HepG2 (cell line): Measurements from ENCODE around the gene SLC28A1. TPM values are rescaled to one million over a fixed set of nuclear protein-coding genes. Genes with fewer than 3 reads are reported as not detected.
A peak's percentile ranks its signal among the peaks of the same experiment; 100 is the strongest.

Experiments
- CBFB ChIP-seq: sonication (generic); formaldehyde crosslinking; IDR thresholded peaks from 2 replicates; pipeline ENCODE4 v1.4.0; 2020; ENCODE audit warnings: missing genetic modification reagents
- CBX5 ChIP-seq: sonication (generic); formaldehyde crosslinking; IDR thresholded peaks from 2 replicates; pipeline ENCODE4 v1.4.0; 2020; ENCODE audit warnings: missing genetic modification reagents, borderline replicate concordance
- CCDC6 ChIP-seq: sonication (generic); formaldehyde crosslinking; IDR thresholded peaks from 2 replicates; pipeline ENCODE4 v1.8.1; 2022; ENCODE audit warnings: mild to moderate bottlenecking, missing genetic modification reagents, moderate library complexity
- CEBPG ChIP-seq: IDR thresholded peaks from 2 replicates; pipeline ENCODE4 v1.6.1; 2016
- CREM ChIP-seq, 2 experiments: sonication (generic) in 1 of 2; formaldehyde crosslinking in 1 of 2; IDR thresholded peaks; 2 replicates each; pipeline versions ENCODE4 v1.4.0 to v1.6.1; 2016 to 2020; ENCODE audit warnings: antibody characterized with exemption in 1 of 2, mild to moderate bottlenecking in 1 of 2, missing genetic modification reagents in 1 of 2
- DNMT3B ChIP-seq: conservative IDR thresholded peaks from 2 replicates; pipeline ENCODE4 v1.6.1; 2016; ENCODE audit warnings: missing biosample characterization, control low read depth
- KDM6A ChIP-seq: IDR thresholded peaks from 2 replicates; pipeline ENCODE4 v1.6.1; 2016; ENCODE audit warnings: low read depth
- KLF6 ChIP-seq: IDR thresholded peaks from 2 replicates; pipeline ENCODE4 v1.8.0; 2016; ENCODE audit warnings: missing biosample characterization, missing genetic modification reagents
- MAFG ChIP-seq: sonication (generic); formaldehyde crosslinking; IDR thresholded peaks from 2 replicates; pipeline ENCODE4 v1.5.1; 2020; ENCODE audit warnings: mild to moderate bottlenecking, missing genetic modification reagents
- MTF1 ChIP-seq: sonication (generic); formaldehyde crosslinking; IDR thresholded peaks from 2 replicates; pipeline ENCODE4 v1.5.0; 2020; ENCODE audit warnings: missing genetic modification reagents
- NFE2L2 ChIP-seq: fragments of 150-350 bp; IDR thresholded peaks from 2 replicates; pipeline ENCODE4 v1.6.1; 2014; ENCODE audit warnings: low read length
- PAWR ChIP-seq: sonication (generic); formaldehyde crosslinking; IDR thresholded peaks from 2 replicates; pipeline ENCODE4 v1.4.0; 2020; ENCODE audit warnings: missing genetic modification reagents, mild to moderate bottlenecking, borderline replicate concordance
- PTBP1 ChIP-seq: fragments of 200-400 bp; formaldehyde crosslinking; IDR thresholded peaks from 2 replicates; pipeline ENCODE4 v1.6.1; 2018; ENCODE audit warnings: low read length, low read depth; ENCODE audit not compliant: poor library complexity, severe bottlenecking
- RBM39 ChIP-seq: fragments of 200-400 bp; formaldehyde crosslinking; IDR thresholded peaks from one replicate; pipeline ENCODE4 v1.6.1; 2018; ENCODE audit warnings: antibody characterized with exemption, mild to moderate bottlenecking, low read depth, low read length; ENCODE audit not compliant: poor library complexity, severe bottlenecking
- ZFX ChIP-seq: sonication (generic); formaldehyde crosslinking; IDR thresholded peaks from 2 replicates; pipeline ENCODE4 v1.4.0; 2020; ENCODE audit warnings: mild to moderate bottlenecking, low read depth, missing genetic modification reagents, moderate library complexity
- ZMYM2 ChIP-seq: sonication (generic); formaldehyde crosslinking; IDR thresholded peaks from 2 replicates; pipeline ENCODE4 v1.8.0; 2022; ENCODE audit warnings: mild to moderate bottlenecking, missing genetic modification reagents
- ZNF136 ChIP-seq: sonication (generic); formaldehyde crosslinking; IDR thresholded peaks from 2 replicates; pipeline ENCODE4 v1.8.1; 2022; ENCODE audit warnings: low read depth, mild to moderate bottlenecking, moderate library complexity, missing genetic modification reagents
- ZNF567 ChIP-seq: sonication (generic); formaldehyde crosslinking; IDR thresholded peaks from 2 replicates; pipeline ENCODE4 v1.8.1; 2023; ENCODE audit warnings: mild to moderate bottlenecking, missing genetic modification reagents, borderline replicate concordance
- ZNF749 ChIP-seq: sonication (generic); formaldehyde crosslinking; IDR thresholded peaks from 2 replicates; pipeline ENCODE4 v1.8.0; 2022; ENCODE audit warnings: mild to moderate bottlenecking, missing genetic modification reagents, moderate library complexity, borderline replicate concordance
- ZNF839 ChIP-seq: sonication (generic); formaldehyde crosslinking; IDR thresholded peaks from 2 replicates; pipeline ENCODE4 v1.4.0; 2020; ENCODE audit warnings: missing genetic modification reagents, mild to moderate bottlenecking, borderline replicate concordance
- ZNF841 ChIP-seq: sonication (generic); formaldehyde crosslinking; IDR thresholded peaks from 2 replicates; pipeline ENCODE4 v1.8.1; 2023; ENCODE audit warnings: missing genetic modification reagents, borderline replicate concordance
- ZSCAN29 ChIP-seq: sonication (generic); formaldehyde crosslinking; conservative IDR thresholded peaks from 2 replicates; pipeline ENCODE4 v1.4.0; 2020; ENCODE audit warnings: mild to moderate bottlenecking, missing genetic modification reagents
- polyA plus RNA-seq, 8 experiments: library from polyadenylated mRNA; depleted of rRNA in 3 of 8; stranded (reverse) in 7 of 8; unstranded in 1 of 8; fragments of >200 nt; fragmentation: Illumina TruSeq in 4 of 8; extraction: Trizol in 4 of 8; gene quantifications; 2 replicates each; pipeline versions ENCODE4 v1.2.1 to v1.2.3, GENCODE V29; 2011 to 2016; ENCODE audit warnings: low read depth in 4 of 8, missing spikeins in 1 of 8, mixed read lengths in 1 of 8; ENCODE audit not compliant: insufficient read depth in 1 of 8
- total RNA-seq, 5 experiments: library from RNA; depleted of rRNA; stranded (reverse); fragments of >200 nt; fragmentation: Illumina TruSeq; extraction: Trizol; gene quantifications; 2 replicates each; pipeline ENCODE4 v1.2.3, GENCODE V29; 2016; ENCODE audit warnings: low read depth in 1 of 5
- TF ChIP-seq, protein P1 (sequence below): sonication (generic); formaldehyde crosslinking; conservative IDR thresholded peaks from 2 replicates; pipeline ENCODE4 v1.8.0; 2022; ENCODE audit warnings: mild to moderate bottlenecking, moderate library complexity, missing genetic modification reagents
- TF ChIP-seq, protein P2 (sequence below): IDR thresholded peaks from 2 replicates; pipeline ENCODE4 v1.6.1; 2016; ENCODE audit warnings: control low read depth
- TF ChIP-seq, protein P3 (sequence below): sonication (generic); formaldehyde crosslinking; IDR thresholded peaks from 2 replicates; pipeline ENCODE4 v1.8.0; 2022; ENCODE audit warnings: missing genetic modification reagents, mild to moderate bottlenecking, borderline replicate concordance
- TF ChIP-seq, protein P4 (sequence below): sonication (generic); formaldehyde crosslinking; IDR thresholded peaks from 2 replicates; pipeline ENCODE4 v1.5.0; 2020; ENCODE audit warnings: missing genetic modification reagents

The SLC28A1 gene
- total and polyA plus RNA-seq, 2 of the 13 experiments (the other 11 are each of a cell fraction or from before 2014, with no cell fraction given): 0.31 to 5.8 TPM

DNA sequence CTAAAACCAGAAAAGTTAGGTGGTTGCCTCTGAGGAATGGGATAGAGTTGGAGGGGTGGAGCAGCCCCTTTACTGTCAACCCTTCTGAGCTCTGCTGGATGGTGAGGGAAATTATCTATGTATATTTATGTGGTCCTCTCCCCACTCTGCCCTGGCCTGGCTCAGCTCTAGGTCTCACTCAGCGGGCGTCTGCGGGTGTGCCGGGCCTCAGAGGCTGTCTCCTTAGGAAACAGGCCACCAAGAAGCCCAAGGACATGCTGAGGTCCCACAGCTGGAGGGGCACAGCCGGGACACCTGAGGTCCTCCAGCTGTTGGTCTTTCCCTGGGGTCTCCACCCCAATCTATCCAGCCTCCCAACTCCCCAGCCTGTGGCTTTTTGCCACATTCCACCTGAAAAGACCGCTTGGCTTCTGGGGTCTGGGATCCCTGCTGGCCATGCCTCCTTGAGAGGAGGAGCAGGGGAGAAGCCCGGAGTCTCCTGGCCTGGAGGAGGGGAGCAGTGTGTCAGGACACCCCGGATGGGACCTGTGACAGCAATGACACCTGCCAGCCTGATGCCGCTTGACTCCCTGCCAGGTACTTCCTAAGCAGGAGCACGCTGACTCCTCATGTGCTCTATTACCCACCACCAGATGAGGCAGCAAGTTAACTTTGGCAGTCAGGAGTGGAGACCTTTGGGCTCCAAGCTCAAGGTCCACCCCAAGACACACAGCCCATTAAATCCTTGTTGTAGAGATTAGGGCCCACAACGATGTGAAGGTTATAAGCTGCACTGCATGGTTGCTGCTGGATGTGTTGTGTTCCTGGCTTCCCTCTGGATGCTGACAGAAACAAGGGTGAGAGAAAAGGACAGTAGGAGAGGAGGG lies at the start of gene SLC28A1 (continued):
- TF ChIP-seq, protein P1, sequence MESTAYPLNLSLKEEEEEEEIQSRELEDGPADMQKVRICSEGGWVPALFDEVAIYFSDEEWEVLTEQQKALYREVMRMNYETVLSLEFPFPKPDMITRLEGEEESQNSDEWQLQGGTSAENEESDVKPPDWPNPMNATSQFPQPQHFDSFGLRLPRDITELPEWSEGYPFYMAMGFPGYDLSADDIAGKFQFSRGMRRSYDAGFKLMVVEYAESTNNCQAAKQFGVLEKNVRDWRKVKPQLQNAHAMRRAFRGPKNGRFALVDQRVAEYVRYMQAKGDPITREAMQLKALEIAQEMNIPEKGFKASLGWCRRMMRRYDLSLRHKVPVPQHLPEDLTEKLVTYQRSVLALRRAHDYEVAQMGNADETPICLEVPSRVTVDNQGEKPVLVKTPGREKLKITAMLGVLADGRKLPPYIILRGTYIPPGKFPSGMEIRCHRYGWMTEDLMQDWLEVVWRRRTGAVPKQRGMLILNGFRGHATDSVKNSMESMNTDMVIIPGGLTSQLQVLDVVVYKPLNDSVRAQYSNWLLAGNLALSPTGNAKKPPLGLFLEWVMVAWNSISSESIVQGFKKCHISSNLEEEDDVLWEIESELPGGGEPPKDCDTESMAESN (CRISPR knock-in tag): 0 out of 2 replicates have a peak, but pooled peaks have one; percentile 33
- no peak for TF ChIP-seq DNMT3B (CRISPR knock-in tag)
- no peak for TF ChIP-seq CEBPG
- TF ChIP-seq KLF6 (CRISPR knock-in tag): no peak
- TF ChIP-seq ZFX: peak; percentile 74
- TF ChIP-seq CREM (IDR thresholded peaks at IDR 0.05): 0 out of 2 replicates have a peak, but pooled peaks have one; percentile 28
- no peak for TF ChIP-seq CREM (CRISPR knock-in tag; IDR thresholded peaks at IDR 0.05)
- TF ChIP-seq CBX5 (CRISPR knock-in tag): no peak
- TF ChIP-seq PTBP1: no peak
- TF ChIP-seq CBFB (CRISPR knock-in tag): no peak
- TF ChIP-seq, protein P2, sequence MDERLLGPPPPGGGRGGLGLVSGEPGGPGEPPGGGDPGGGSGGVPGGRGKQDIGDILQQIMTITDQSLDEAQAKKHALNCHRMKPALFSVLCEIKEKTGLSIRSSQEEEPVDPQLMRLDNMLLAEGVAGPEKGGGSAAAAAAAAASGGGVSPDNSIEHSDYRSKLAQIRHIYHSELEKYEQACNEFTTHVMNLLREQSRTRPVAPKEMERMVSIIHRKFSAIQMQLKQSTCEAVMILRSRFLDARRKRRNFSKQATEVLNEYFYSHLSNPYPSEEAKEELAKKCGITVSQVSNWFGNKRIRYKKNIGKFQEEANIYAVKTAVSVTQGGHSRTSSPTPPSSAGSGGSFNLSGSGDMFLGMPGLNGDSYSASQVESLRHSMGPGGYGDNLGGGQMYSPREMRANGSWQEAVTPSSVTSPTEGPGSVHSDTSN (CRISPR knock-in tag): no peak
- TF ChIP-seq RBM39: no peak
- TF ChIP-seq, protein P3, sequence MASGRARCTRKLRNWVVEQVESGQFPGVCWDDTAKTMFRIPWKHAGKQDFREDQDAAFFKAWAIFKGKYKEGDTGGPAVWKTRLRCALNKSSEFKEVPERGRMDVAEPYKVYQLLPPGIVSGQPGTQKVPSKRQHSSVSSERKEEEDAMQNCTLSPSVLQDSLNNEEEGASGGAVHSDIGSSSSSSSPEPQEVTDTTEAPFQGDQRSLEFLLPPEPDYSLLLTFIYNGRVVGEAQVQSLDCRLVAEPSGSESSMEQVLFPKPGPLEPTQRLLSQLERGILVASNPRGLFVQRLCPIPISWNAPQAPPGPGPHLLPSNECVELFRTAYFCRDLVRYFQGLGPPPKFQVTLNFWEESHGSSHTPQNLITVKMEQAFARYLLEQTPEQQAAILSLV (CRISPR knock-in tag): no peak
- TF ChIP-seq PAWR: no peak
- no peak for TF ChIP-seq ZSCAN29 (CRISPR knock-in tag)
- no peak for TF ChIP-seq MAFG (CRISPR knock-in tag)
- TF ChIP-seq MTF1: no peak
- no peak for TF ChIP-seq NFE2L2
- no peak for TF ChIP-seq ZNF839 (CRISPR knock-in tag)
- TF ChIP-seq KDM6A (CRISPR knock-in tag): peak; percentile 42; the same call in 1 of the 2 replicates
- TF ChIP-seq ZMYM2 (CRISPR knock-in tag): no peak
- TF ChIP-seq ZNF749 (CRISPR knock-in tag): no peak
- TF ChIP-seq, protein P4, sequence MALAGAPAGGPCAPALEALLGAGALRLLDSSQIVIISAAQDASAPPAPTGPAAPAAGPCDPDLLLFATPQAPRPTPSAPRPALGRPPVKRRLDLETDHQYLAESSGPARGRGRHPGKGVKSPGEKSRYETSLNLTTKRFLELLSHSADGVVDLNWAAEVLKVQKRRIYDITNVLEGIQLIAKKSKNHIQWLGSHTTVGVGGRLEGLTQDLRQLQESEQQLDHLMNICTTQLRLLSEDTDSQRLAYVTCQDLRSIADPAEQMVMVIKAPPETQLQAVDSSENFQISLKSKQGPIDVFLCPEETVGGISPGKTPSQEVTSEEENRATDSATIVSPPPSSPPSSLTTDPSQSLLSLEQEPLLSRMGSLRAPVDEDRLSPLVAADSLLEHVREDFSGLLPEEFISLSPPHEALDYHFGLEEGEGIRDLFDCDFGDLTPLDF (CRISPR knock-in tag): no peak
- no peak for TF ChIP-seq CCDC6
- no peak for TF ChIP-seq ZNF841
- TF ChIP-seq ZNF136 (CRISPR knock-in tag): no peak
- no peak for TF ChIP-seq ZNF567 (CRISPR knock-in tag)
